HEK293T (cell line): Measurements from ENCODE around the gene EXOC4.
"Not testable (repeated sequence)": the region's sequence is repeated elsewhere in the genome, so short reads cannot be mapped to it uniquely, and the experiment has no call there.

Experiments used
- CTCF ChIA-PET: fragments of 350-600 bp; formaldehyde crosslinking; extraction: SDS; loops from one replicate; lab custom pipeline; 2021; ENCODE audit warnings: antibody characterized with exemption, inconsistent platforms; lab: Yijun Ruan, JAX
- POLR2A ChIA-PET: fragments of 350-600 bp; formaldehyde crosslinking; extraction: SDS; loops from one replicate; lab custom pipeline; 2020; ENCODE audit warnings: antibody characterized with exemption, inconsistent platforms; lab: Yijun Ruan, JAX
- DNase-seq: peaks from one replicate; pipeline ENCODE4 v3.0.0; 2012; ENCODE audit warnings: mixed read lengths; ENCODE audit errors: extremely low spot score
- ARNT ChIP-seq: fragments of 450-650 bp; IDR thresholded peaks from 2 replicates; pipeline ENCODE4 v1.6.1; 2017; ENCODE audit warnings: mild to moderate bottlenecking
- CTBP1 ChIP-seq: fragments of 450-650 bp; IDR thresholded peaks from 2 replicates; pipeline ENCODE4 v1.6.1; 2016; ENCODE audit warnings: borderline replicate concordance
- ELF4 ChIP-seq: fragments of 450-650 bp; IDR thresholded peaks from 2 replicates; pipeline ENCODE4 v1.6.1; 2017; ENCODE audit warnings: antibody characterized with exemption
- FOXA1 ChIP-seq: fragments of 450-650 bp; IDR thresholded peaks from 2 replicates; pipeline ENCODE4 v1.6.1; 2016; ENCODE audit warnings: mild to moderate bottlenecking
- FOXK2 ChIP-seq: fragments of 450-650 bp; IDR thresholded peaks from 2 replicates; pipeline ENCODE4 v1.6.1; 2016; ENCODE audit warnings: mild to moderate bottlenecking
- FOXM1 ChIP-seq: fragments of 450-650 bp; IDR thresholded peaks from 2 replicates; pipeline ENCODE4 v1.6.1; 2017; ENCODE audit warnings: mild to moderate bottlenecking, borderline replicate concordance
- HDGF ChIP-seq: fragments of 450-650 bp; IDR thresholded peaks from 2 replicates; pipeline ENCODE4 v1.6.1; 2017; ENCODE audit warnings: antibody characterized with exemption, borderline replicate concordance
- L3MBTL2 ChIP-seq: fragments of 450-650 bp; conservative IDR thresholded peaks from 2 replicates; pipeline ENCODE4 v1.6.1; 2016; ENCODE audit warnings: mild to moderate bottlenecking
- NFRKB ChIP-seq: fragments of 450-650 bp; IDR thresholded peaks from 2 replicates; pipeline ENCODE4 v1.6.1; 2016; ENCODE audit warnings: mild to moderate bottlenecking, moderate library complexity
- SP1 ChIP-seq: fragments of 450-650 bp; IDR thresholded peaks from 2 replicates; pipeline ENCODE4 v1.6.1; 2017
- SUZ12 ChIP-seq: fragments of 450-650 bp; IDR thresholded peaks from 2 replicates; pipeline ENCODE4 v1.6.1; 2016; ENCODE audit warnings: mild to moderate bottlenecking
- TARDBP ChIP-seq: fragments of 450-650 bp; IDR thresholded peaks from 2 replicates; pipeline ENCODE4 v1.6.1; 2016
- ZNF384 ChIP-seq: fragments of 450-650 bp; IDR thresholded peaks from 2 replicates; pipeline ENCODE4 v1.6.1; 2016
- TF ChIP-seq, protein P1 (sequence below): fragments of 450-650 bp; IDR thresholded peaks from 2 replicates; pipeline ENCODE4 v1.6.1; 2016

EXOC4 gene

DNA sequence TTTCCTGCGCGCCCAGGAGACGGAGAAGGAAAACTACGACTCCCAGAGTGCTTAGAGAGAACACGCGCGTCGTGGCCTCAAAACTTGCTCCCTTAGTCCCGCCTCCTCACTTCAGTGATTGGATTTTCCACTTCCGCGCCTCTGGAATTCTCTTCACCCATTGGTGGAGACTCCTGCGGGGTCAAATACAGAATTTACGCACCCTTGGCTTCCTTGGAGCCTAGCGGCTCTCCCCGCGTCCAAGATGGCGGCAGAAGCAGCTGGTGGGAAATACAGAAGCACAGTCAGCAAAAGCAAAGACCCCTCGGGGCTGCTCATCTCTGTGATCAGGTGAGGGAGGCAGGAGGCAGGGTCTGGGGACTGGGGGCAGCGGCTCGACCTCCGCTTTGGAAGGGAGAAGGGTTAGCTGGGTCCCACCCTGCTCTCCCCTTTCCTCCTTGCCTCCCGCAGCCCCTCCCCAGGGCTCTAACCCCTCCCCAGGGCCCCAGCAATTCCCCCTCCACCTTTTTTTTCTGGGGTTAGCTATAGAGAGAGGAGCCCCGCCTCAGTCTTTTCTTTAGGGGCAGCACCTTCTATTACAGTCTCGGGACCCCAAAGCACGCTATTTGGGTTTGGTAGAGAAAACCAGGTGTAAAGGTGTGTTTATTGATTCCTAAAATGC is at the start of gene EXOC4:
EXOC4 (plus strand) TSS at position 221 of the 661 bp plus-strand sequence.
- ChIA-PET POLR2A (interaction anchor here (0.7 to 1.3 kb wide), 2 partner anchors 15 to 61 kb away, joined by 3 read pairs; no protein-coding TSS in a partner anchor), CTCF (no interaction called here)
- TF ChIP-seq ELF4, result peak; percentile 92
- TF ChIP-seq HDGF, result no peak
- TF ChIP-seq, protein P1, sequence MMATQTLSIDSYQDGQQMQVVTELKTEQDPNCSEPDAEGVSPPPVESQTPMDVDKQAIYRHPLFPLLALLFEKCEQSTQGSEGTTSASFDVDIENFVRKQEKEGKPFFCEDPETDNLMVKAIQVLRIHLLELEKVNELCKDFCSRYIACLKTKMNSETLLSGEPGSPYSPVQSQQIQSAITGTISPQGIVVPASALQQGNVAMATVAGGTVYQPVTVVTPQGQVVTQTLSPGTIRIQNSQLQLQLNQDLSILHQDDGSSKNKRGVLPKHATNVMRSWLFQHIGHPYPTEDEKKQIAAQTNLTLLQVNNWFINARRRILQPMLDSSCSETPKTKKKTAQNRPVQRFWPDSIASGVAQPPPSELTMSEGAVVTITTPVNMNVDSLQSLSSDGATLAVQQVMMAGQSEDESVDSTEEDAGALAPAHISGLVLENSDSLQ, result peak; percentile 35; the same call in 1 of the 2 replicates
- peak; percentile 90 for DNase-seq

- ChIA-PET POLR2A (no interaction called here), CTCF (no interaction called here)
- TF ChIP-seq ELF4 (no peak), ARNT (no peak), FOXA1 (no peak), SUZ12 (no peak), FOXK2 (no peak), CTBP1 (no peak), HDGF (no peak), FOXM1 (no peak)
- DNase-seq, result no peak
Observed at GRCh38 chr7:133203490-133203889, 49.4 kb upstream of the EXOC4 start.

DNA sequence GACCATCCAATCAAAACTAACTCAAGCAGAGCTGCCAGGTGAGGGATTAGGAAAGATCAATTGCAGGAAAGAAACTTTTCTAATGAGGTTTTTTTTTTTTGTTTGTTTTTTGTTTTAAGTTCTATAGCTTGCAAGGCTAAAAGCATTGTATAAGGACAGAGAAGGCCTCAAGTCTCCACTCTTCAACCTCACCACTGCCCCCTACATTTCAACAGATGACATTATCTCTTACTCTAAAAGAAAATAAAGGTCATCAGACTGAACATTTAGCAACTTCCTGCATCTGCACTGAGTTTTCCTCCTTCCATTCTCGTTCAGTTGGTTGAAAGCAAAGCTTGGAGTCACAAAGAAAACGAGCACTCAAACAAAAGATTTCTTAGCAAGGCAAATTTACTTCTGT is 45.2 kb upstream of the EXOC4 start:
- POLR2A ChIA-PET, result no interaction called here
- TF ChIP-seq FOXK2 (no peak), ZNF384 (no peak), TARDBP (no peak), FOXA1 (no peak)
- DNase-seq, result no peak
- CTCF ChIA-PET, result no interaction called here

GRCh38 chr7:133210817-133211216 is 42.1 kb upstream of the EXOC4 start:
- CTCF ChIA-PET, POLR2A ChIA-PET, DNase-seq: not testable (repeated sequence)

- POLR2A ChIA-PET, CTCF ChIA-PET: not testable (repeated sequence)
Observed at GRCh38 chr7:133213772-133214171, 39.1 kb upstream of the EXOC4 start.

GRCh38 chr7:133217773-133218172 is 35.1 kb upstream of the EXOC4 start:
- TF ChIP-seq NFRKB (no peak), FOXK2 (no peak), SP1 (no peak), ELF4 (no peak), ZNF384 (no peak)
- TF ChIP-seq, protein P1, result no peak
- POLR2A ChIA-PET, result no interaction called here
- DNase-seq, result no peak
- CTCF ChIA-PET, result no interaction called here

More at GRCh38 chr7:133213772-133214171, 39.1 kb upstream of the EXOC4 start:
- not testable (repeated sequence) for DNase-seq

GRCh38 chr7:133230591-133231194 is 22.2 kb upstream of the EXOC4 start:
- CTCF ChIA-PET, result no interaction called here
- DNase-seq, result peak; percentile 53
- no peak for TF ChIP-seq ARNT
- no peak for TF ChIP-seq L3MBTL2
- TF ChIP-seq TARDBP, result no peak
- POLR2A ChIA-PET, result no interaction called here

GRCh38 chr7:133233142-133233541 is 19.7 kb upstream of the EXOC4 start:
- ChIA-PET CTCF (no interaction called here), POLR2A (no interaction called here)
- DNase-seq, result no peak
- no peak for TF ChIP-seq NFRKB
- TF ChIP-seq FOXK2, result no peak
